Nasal cavity respiratory epithelium epithelial cell of viscerocranial mucosa (primary cell): ENCODE results near the gene CLEC12A. TPM values are rescaled to one million over a fixed set of nuclear protein-coding genes. Genes with fewer than 3 reads are reported as not detected.

ENCODE experiments used
- total RNA-seq: library from RNA; depleted of rRNA; stranded (reverse); fragments of >200 nt; gene quantifications from 2 replicates; pipeline ENCODE4 v1.2.3, GENCODE V29; 2014

The CLEC12A gene
- total RNA-seq, result not detected in 2 replicates

GRCh38 chr12:9971181-9971580, at the start of gene CLEC12A:
TSS of gene CLEC12A (plus strand) at chr12:9971409. CDS start at chr12:9971597, 188 bp downstream.

GRCh38 chr12:9932270-9932669, 38.9 kb upstream of the CLEC12A start, which contains the start of gene CLEC2A:
TSS of gene CLEC2A (minus strand) at chr12:9932370. CDS start at chr12:9932329, 41 bp downstream.

GRCh38 chr12:9999016-9999415, 27.8 kb downstream of the CLEC12A start, which contains the start of gene CLEC1B:
TSS of gene CLEC1B (minus strand) at chr12:9999121. CDS start at chr12:9999100, 21 bp downstream.

DNA sequence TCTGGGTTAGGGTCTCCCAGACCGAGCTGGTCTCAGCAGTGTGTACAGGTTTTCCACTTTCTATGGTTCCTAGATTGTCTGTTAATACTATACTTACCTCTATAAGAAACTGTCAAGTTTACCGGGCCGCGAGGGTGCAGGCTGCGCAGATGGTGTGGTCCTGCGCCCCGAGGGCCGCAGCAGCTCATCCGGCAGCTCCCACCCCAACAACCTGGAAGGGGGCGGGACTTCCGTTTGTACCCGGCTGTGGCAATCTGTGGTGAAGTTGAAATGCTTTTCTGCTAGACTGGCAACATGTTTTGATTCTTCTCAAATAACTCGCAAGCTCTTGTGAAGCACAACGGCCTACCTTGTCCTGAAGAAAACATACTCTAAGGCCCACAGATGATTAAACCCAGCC, 59.2 kb downstream of the CLEC12A start, which contains the start of gene CLEC9A:
CLEC9A (plus strand) TSS at position 237 of the 400 bp plus-strand sequence. CDS start 22,006 bp downstream, outside the sequence.

Other genes with a start within 250 kb of the CLEC12A start
- gene CLECL1, start 238.3 kb upstream of the CLEC12A start, total RNA-seq, result not detected in 2 replicates
- not detected in 2 replicates for gene CD69, start 210.5 kb upstream of the CLEC12A start, total RNA-seq
- gene KLRF1, start 143.9 kb upstream of the CLEC12A start, total RNA-seq, result 0.21 TPM in 1 of 2 replicates, not detected in the other
- gene CLEC2B, start 102.1 kb upstream of the CLEC12A start, total RNA-seq, result 4.1 and 5.0 TPM in 2 replicates
- gene KLRF2, start 89.9 kb upstream of the CLEC12A start, total RNA-seq, result not detected in 2 replicates
- gene CLEC2A, start 39.0 kb upstream of the CLEC12A start, total RNA-seq, result not detected in 2 replicates
- gene CLEC1B, start 27.7 kb downstream of the CLEC12A start, total RNA-seq, result not detected in 2 replicates
- gene CLEC12B, start 39.2 kb downstream of the CLEC12A start, total RNA-seq, result not detected in 2 replicates
- gene CLEC9A, start 59.3 kb downstream of the CLEC12A start, total RNA-seq, result not detected in 2 replicates
- not detected in 2 replicates for gene CLEC1A, start 127.6 kb downstream of the CLEC12A start, total RNA-seq
- gene CLEC7A, start 158.8 kb downstream of the CLEC12A start, total RNA-seq, result under 0.01 and 1.9 TPM in 2 replicates
- under 0.01 TPM in 2 replicates for gene OLR1, start 200.7 kb downstream of the CLEC12A start, total RNA-seq
- not detected in 2 replicates for gene TMEM52B, start 207.6 kb downstream of the CLEC12A start, total RNA-seq
- 31.8 and 37.7 TPM in 2 replicates for gene GABARAPL1, start 241.5 kb downstream of the CLEC12A start, total RNA-seq